MV-4-11 (cell line): ENCODE results near the gene ARHGAP24.
"Not testable (repeated sequence)": the region's sequence is repeated elsewhere in the genome, so short reads cannot be mapped to it uniquely, and the experiment has no call there.

ENCODE experiments used
- DNase-seq: peaks from one replicate; lab custom pipeline; 2025; lab: John Stamatoyannopoulos, UW

ARHGAP24 gene

GRCh38 chr4:85861064-85861765 lies 386.3 kb downstream of the ARHGAP24 start:
- DNase-seq: no peak

GRCh38 chr4:85862896-85863295 lies 387.9 kb downstream of the ARHGAP24 start:
- no peak for DNase-seq

GRCh38 chr4:85864259-85865205 lies 389.6 kb downstream of the ARHGAP24 start:
- no peak for DNase-seq

- DNase-seq: no peak
Measured at GRCh38 chr4:85865256-85865655, 390.3 kb downstream of the ARHGAP24 start.

GRCh38 chr4:85866508-85866907 lies 391.6 kb downstream of the ARHGAP24 start:
- no peak for DNase-seq

- no peak for DNase-seq
Measured at GRCh38 chr4:85867271-85867670, 392.3 kb downstream of the ARHGAP24 start.

- DNase-seq: no peak
Measured at GRCh38 chr4:85869181-85869580, 394.2 kb downstream of the ARHGAP24 start.

GRCh38 chr4:85870298-85871083 lies 395.5 kb downstream of the ARHGAP24 start:
- no peak for DNase-seq

GRCh38 chr4:85873566-85873965 lies 398.6 kb downstream of the ARHGAP24 start:
- no peak for DNase-seq

- DNase-seq: no peak
Measured at GRCh38 chr4:85879518-85879917, 404.6 kb downstream of the ARHGAP24 start.

GRCh38 chr4:85883180-85883579 lies 408.2 kb downstream of the ARHGAP24 start:
- DNase-seq: no peak

- DNase-seq: no peak
Measured at GRCh38 chr4:85884251-85884650, 409.3 kb downstream of the ARHGAP24 start.

GRCh38 chr4:85886665-85887064 lies 411.7 kb downstream of the ARHGAP24 start:
- no peak for DNase-seq

GRCh38 chr4:85889314-85889713 lies 414.4 kb downstream of the ARHGAP24 start:
- DNase-seq: no peak

- DNase-seq: no peak
Measured at GRCh38 chr4:85895755-85896154, 420.8 kb downstream of the ARHGAP24 start.

GRCh38 chr4:85898231-85898630 lies 423.3 kb downstream of the ARHGAP24 start:
- no peak for DNase-seq

- DNase-seq: no peak
Measured at GRCh38 chr4:85901500-85901899, 426.6 kb downstream of the ARHGAP24 start.

- not testable (repeated sequence) for DNase-seq
Measured at GRCh38 chr4:85902647-85903046, 427.7 kb downstream of the ARHGAP24 start.

- DNase-seq: no peak
Measured at GRCh38 chr4:85905761-85906160, 430.8 kb downstream of the ARHGAP24 start.

GRCh38 chr4:85907001-85907400 lies 432.1 kb downstream of the ARHGAP24 start:
- DNase-seq: no peak

GRCh38 chr4:85909851-85910250 lies 434.9 kb downstream of the ARHGAP24 start:
- DNase-seq: no peak

- DNase-seq: no peak
Measured at GRCh38 chr4:85910985-85911384, 436.0 kb downstream of the ARHGAP24 start.
